ENCODE data around the gene PAFAH1B1.

DNA sequence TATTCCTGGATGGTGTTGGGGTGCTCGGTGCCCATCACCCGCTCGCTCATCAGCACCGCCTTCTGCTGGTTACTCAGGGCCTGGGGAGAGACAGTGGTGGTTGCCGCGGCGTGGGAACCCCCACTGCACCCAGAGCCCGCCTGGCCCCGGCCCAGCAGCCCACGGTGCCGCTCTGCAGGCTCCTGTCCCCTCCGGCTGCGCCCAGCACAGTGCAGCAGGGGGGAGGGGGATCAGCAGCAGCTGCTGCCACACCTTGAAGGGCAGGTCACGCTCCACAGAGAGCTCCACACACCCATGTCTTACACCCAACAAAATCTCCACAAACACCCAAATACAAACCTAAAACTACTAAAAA is 99.3 kb downstream of the PAFAH1B1 start:
- TF ChIP-seq, protein P1, sequence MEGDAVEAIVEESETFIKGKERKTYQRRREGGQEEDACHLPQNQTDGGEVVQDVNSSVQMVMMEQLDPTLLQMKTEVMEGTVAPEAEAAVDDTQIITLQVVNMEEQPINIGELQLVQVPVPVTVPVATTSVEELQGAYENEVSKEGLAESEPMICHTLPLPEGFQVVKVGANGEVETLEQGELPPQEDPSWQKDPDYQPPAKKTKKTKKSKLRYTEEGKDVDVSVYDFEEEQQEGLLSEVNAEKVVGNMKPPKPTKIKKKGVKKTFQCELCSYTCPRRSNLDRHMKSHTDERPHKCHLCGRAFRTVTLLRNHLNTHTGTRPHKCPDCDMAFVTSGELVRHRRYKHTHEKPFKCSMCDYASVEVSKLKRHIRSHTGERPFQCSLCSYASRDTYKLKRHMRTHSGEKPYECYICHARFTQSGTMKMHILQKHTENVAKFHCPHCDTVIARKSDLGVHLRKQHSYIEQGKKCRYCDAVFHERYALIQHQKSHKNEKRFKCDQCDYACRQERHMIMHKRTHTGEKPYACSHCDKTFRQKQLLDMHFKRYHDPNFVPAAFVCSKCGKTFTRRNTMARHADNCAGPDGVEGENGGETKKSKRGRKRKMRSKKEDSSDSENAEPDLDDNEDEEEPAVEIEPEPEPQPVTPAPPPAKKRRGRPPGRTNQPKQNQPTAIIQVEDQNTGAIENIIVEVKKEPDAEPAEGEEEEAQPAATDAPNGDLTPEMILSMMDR (IDR thresholded peaks at IDR 0.05) = no peak
- TF ChIP-seq POLR2A (IDR thresholded peaks at IDR 0.05) = no peak
- no peak for TF ChIP-seq POLR2AphosphoS5 (IDR thresholded peaks at IDR 0.05)
- no peak for TF ChIP-seq EP300 (IDR thresholded peaks at IDR 0.05)
